HG03439 (cell line): ENCODE measurements around the gene UBE2M.
A peak's percentile ranks its signal among the peaks of the same experiment; 100 is the strongest.
"Not testable (repeated sequence)": the region's sequence is repeated elsewhere in the genome, so short reads cannot be mapped to it uniquely, and the experiment has no call there.

Experiments used
- ATAC-seq: cut with Tn5 transposase; IDR thresholded peaks from one replicate; pipeline ENCODE4 v1.9.1; 2021; ENCODE audit warnings: mild to moderate bottlenecking, moderate library complexity; ENCODE audit not compliant: unreplicated experiment

Gene UBE2M

GRCh38 chr19:58558066-58558622 lies at the start of gene UBE2M:
Gene UBE2M (minus strand): TSS chr19:58558611. CDS start chr19:58558381, 230 bp downstream.
- ATAC-seq: no peak

DNA sequence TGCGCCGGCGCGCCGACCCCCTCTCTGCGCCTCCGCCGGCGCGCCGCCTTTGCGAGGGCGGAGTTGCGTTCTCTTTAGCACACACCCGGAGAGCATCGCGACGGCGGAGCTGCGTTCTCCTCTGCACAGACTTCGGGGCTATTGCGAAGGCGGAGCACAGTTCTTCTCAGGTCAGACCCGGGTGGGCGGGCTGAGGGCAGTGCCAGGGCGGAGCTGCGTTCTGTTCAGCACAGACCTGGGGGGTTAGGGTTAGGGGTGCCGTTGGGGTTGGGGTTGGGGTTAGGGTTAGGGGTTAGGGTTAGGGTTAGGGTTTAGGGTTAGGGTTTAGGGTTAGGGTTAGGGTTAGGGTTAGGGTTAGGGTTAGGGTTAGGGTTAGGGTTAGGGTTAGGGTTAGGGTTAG lies 48.8 kb upstream of the UBE2M start:
- ATAC-seq: not testable (repeated sequence)

GRCh38 chr19:58606251-58606896 lies 48.0 kb upstream of the UBE2M start:
- not testable (repeated sequence) for ATAC-seq

DNA sequence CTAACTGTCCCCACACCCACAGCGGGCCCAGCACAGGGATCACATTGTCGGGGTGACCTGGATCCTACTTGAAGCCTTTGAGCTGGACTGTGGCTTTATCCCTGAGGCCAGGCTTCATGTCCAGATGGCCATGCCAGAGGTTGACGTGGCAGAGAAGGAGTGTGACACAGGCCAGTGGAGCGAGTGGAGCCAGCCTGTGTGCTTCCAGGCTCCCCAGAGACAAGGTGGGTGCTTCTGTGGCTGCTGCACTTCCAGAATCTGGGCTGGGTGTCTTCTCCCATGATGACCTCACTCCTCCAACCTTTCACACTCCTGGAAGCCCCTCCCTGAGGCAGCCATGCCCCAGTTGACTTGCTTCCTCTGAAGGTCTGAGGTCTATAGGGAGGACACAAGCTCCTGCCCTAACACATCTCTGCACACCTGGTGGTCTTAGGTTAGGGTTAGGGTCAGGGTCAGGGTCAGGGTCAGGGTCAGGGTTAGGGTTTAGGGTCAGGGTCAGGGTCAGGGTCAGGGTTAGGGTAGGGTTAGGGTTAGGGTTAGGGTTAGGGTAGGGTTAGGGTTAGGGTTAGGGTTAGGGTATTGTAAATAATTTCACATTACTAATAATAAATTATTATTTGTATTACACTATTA lies 27.8 kb upstream of the UBE2M start:
- no peak for ATAC-seq

DNA sequence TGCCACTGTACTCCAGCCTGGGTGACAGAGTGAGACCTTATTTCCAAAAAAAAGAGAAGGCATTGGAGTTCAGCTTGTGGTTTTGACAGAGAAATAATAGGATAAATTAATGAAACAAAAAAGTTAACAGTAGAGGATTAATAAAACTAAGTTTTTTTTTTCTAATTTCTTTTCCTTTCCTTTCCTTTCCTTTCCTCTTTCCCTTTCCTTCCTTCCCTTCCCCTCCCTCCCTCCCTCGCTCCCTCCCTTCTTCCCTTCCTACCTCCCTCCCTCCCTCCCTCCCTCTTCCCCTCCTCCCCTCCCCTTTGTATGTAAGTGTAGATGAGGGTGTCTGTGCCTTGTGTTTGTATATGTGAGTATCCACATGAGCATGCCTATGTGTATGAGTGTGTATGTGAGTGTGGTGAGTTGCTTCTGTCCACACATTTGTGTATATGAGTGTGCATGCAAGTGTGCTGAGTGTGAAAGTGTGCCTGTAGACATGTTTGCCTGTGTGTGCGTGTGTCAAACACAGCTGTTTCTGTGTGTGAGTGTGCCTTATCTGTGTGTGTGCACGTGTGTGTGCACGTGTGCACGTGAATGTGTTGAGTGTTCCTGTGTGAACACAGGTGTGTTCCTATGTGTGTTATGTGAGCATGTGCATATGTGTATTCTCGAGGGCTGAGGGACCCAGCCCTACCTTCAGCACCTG lies 27.2 kb upstream of the UBE2M start:
- no peak for ATAC-seq

- ATAC-seq: no peak
Measured at GRCh38 chr19:58584498-58585441, 26.4 kb upstream of the UBE2M start.

DNA sequence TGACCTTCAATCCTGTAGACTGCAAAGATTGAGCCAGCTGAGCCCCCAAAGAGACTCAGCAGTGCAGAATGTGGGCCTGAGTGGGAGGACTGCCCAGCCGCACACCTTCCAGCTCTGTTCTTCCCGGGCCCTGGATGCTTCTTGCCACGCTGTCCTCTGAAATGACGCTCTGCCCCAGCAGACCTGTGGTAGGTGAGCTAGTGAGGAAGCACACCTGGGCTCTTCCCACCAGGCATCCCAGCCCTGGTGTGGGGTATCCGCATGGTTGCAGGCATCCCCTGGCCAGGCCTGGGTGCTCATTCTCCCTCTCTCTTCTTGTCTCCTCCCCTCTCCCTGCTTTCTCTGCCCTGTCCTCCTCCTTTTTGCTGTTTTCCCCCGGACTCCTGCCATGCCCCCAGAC lies 24.6 kb upstream of the UBE2M start:
- no peak for ATAC-seq

DNA sequence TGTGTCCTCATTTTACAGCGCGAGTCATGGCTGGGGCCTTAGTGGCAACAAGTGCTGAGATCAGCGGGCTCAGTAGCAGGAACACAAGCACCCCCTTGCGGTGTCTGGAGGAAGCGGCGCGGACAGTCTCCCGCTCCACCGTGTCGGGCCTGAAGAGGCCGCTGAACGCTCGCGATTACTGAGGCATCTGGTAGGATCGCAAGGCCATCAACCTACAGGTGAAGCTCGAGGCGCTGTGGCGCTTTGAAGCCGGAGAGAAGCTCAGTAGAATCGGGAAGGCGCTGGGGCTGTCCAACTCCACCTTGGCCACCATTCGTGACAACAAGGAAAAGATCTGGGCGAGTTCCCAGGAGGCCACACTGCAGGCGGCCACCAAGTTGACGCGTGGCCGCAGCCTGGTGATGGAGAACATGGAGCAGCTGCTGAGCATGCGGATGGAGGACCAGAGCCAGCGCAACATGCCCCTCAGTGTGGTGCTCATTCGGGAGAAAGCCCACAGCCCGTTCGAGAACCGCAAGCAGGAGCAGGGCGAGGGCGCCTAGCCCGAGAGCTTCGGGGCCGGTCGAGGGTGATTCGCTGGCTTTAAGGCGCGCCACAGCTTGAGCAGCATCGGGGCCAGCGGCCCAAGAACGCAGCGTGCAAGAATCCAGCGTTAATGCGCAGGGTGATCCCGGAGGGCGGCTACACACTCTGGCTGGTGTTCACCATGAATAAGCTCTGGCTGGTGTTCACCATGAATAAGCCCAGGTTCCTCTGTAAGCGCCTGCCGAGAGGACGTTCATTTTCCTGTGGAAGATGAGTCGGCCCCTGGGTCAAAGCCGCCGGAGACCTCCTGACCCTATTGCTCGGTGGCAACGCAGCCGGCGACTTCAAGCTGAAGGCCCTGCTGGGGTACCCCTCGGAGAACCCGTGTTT lies 23.1 kb upstream of the UBE2M start:
- ATAC-seq: no peak

DNA sequence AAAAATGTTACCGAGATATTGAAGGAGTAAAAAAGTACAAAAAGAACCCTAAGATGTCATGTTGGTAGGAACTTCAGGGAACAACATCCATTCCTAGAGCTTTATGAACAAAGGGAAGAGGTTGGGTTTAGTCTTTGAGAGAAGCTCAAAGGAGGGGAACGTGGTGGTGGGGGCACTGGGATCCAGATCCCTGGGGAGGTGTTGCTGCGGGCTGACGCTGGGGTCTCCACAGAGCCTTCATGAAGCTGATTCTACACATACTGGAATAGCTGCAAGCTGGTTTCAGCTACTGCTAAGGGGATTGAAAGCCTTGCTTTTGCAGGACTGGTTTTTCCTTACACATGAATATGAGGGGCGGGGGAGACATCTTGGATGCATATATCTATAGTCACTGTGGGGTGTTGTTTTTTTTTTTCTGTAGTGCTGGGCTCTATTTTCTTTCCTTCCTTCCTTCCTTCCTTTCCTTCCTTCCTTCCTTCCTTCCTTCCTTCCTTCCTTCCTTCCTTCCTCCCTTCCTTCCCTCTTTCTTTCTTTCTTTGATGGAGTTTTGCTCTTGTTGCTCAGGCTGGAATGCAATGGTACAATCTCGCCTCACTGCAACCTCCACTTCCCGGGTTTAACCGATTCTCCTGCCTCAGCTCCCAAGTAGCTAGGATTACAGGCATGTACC lies 21.2 kb upstream of the UBE2M start:
- ATAC-seq: no peak

DNA sequence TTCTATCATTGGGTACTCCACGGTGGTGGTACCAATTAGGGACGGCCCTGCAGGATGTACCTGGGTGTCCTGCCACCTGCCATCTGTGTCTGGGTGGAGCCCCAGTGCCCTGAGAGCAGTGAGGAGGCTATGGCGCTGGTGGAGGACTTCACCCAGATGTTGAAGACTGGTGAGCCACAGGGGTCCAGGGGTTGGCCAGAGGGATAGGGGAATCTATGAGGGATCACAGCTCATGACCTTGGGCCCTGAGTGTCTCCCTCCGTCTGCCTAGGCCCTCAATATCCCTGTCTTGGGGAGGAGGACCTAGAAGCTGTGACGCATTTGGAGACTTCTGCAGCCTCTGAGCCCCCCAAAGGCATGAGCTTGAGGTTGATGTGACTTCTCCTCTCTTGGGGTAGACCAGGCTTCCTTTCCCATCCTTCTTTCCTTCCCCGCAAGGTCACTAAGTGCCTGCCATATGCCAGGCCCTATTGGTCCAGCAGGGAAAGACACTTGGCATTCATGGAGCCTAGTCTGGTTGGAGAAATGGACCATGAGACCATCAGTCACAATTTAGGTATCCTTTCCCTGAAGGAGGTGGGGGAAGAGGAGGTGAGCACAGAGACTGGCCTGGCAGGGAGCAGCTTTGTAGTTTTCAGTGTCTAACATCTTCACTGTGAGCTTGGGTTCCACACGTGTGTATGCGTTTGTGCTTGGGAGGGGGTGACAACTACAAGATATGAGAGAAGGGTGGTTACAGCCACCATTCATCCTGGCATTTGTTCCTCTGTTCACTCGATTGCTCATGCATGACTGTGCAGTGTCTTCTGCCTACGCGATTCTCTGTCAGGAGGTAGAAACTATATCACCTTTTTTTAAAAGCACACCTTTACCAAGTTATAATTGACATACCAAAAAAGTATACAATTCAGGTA lies 19.9 kb upstream of the UBE2M start:
- ATAC-seq: no peak

GRCh38 chr19:58577581-58577980 lies 19.2 kb upstream of the UBE2M start:
- ATAC-seq: not testable (repeated sequence)

GRCh38 chr19:58575183-58576041 lies 17.0 kb upstream of the UBE2M start:
- peak; percentile 46 for ATAC-seq

GRCh38 chr19:58573658-58574164 lies 15.3 kb upstream of the UBE2M start:
- ATAC-seq: no peak

- peak; percentile 55 for ATAC-seq
Measured at GRCh38 chr19:58572818-58573657, 14.6 kb upstream of the UBE2M start, which contains the start of gene MZF1. Gene MZF1 (minus strand): TSS chr19:58573335. CDS start chr19:58571389, 1,946 bp downstream.

DNA sequence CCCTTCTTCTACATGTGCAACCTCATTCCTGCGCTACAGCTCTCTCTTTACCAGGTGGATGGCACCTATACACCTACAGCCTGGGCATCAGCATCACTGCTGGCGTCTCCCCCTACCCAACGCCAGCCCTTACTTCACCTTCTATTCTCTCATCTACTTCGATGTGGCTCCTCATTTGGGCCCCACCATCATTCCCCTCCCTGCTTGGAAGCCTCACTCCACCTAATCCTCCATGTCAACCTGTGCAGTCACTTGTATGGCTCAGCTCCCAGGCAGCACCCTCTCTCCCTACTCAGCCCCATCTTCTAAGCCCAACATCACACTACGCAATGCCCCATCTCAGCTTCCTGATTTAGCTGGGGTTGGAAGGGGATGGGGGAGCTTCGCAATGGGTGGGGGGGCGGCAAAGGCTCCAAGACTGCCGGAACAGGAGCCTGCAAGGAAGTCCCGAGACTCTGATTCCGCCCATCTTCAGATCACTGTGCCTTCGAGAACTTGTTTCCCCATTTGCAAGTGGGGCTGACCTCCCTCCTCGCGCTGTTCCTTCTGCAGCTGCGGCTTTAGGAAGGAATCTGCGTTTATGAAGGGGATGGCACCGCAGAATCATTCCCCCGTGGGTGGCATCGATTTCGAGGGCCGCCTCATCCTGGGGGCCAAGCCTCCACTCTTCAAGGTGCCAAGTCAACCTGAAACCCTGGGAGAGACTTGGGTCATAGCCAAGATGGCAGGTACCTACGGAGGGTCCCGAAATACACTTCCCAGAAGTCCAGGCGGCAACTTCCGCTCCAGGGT lies 13.8 kb upstream of the UBE2M start:
- ATAC-seq: no peak
